Vagina (tissue), 2 donors: Measurements from ENCODE around the gene EGFR. TPM values are rescaled to one million over a fixed set of nuclear protein-coding genes. Genes with fewer than 3 reads are reported as not detected.

Experiments used
- DNase-seq, 2 donors: peaks; one replicate each; pipeline ENCODE4 v3.0.0-alpha.2; 2017; ENCODE audit errors: extremely low spot score in 2 of 2
- H3K27ac ChIP-seq: fragments of 200-600 bp; sonication (generic); one replicate; pipeline ENCODE4 v1.5.1; 2019
- H3K27me3 ChIP-seq: fragments of 200-600 bp; sonication (generic); one replicate; pipeline ENCODE4 v1.5.1; 2019
- H3K36me3 ChIP-seq, 2 donors: fragments of 200-600 bp; sonication (generic); one replicate each; pipeline ENCODE4 v1.5.1; 2017 to 2019
- H3K4me1 ChIP-seq: fragments of 200-600 bp; sonication (generic); one replicate; pipeline ENCODE4 v1.5.1; 2019
- H3K4me3 ChIP-seq, 2 donors: fragments of 200-600 bp; sonication (generic); 1 replicate in 1 of 2; 2 replicates in 1 of 2; pipeline ENCODE4 v1.5.1; 2016 to 2019
- H3K9me3 ChIP-seq: fragments of 200-600 bp; sonication (generic); one replicate; pipeline ENCODE4 v1.5.1; 2019
- POLR2A ChIP-seq, 2 donors: fragments of 450-650 bp; IDR thresholded peaks; one replicate each; pipeline ENCODE4 v1.6.1; 2017; ENCODE audit warnings: antibody characterized with exemption in 2 of 2, mild to moderate bottlenecking in 2 of 2, moderate library complexity in 2 of 2
- POLR2AphosphoS5 ChIP-seq, 2 donors: sonication (generic); formaldehyde crosslinking; IDR thresholded peaks; one replicate each; pipeline ENCODE4 v1.9.0; 2017; ENCODE audit warnings: antibody characterized with exemption in 2 of 2, mild to moderate bottlenecking in 2 of 2, low read depth in 1 of 2; ENCODE audit not compliant: insufficient read depth in 1 of 2
- intact Hi-C: fragments of 100-400 bp; cut with DNase I; formaldehyde crosslinking; loops from one replicate; pipeline ENCODE4 v1.15.1; 2023
- total RNA-seq: library from RNA; depleted of rRNA; stranded (reverse); fragments of >200 nt; gene quantifications from one replicate; pipeline ENCODE4 v1.2.3, GENCODE V29; 2016
- TF ChIP-seq, protein P1 (sequence below), 3 experiments: fragments of 450-650 bp in 2 of 3; fragments of 200-600 bp in 1 of 3; sonication (generic) in 1 of 3; IDR thresholded peaks; one replicate each; pipeline ENCODE4 v1.5.1; 2017 to 2019; ENCODE audit warnings: antibody characterized with exemption in 3 of 3, mild to moderate bottlenecking in 2 of 3, moderate library complexity in 2 of 3

The EGFR gene
- total RNA-seq, 1 donor from 2014 or later, result 130 TPM

DNA sequence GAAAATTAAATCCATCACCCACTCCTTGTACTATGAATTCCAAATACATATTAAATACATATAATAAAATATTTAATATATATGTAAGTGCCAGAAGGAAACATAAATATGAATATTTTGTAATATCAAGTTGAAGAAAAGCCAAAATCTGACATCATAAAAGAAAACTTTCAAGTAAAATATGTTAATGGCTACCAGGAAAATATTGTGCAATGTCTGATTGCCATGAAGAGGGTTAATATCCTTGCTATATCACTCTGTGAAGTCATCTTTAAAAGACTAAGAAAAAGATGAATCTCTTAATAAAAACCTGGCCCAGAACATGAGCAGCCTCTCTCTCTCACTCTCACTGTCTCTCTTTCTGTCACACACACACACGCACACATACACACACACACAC is 130.2 kb downstream of the EGFR start:
- H3K9me3 ChIP-seq, result no peaks in the 10 kb centered on the region
- no peaks in the 10 kb centered on the region for H3K4me1 ChIP-seq
- peaks cover 0 to 68% of the 10 kb centered on the region in 2 donors for H3K36me3 ChIP-seq
- intact Hi-C loops, result no loop called here
- H3K27me3 ChIP-seq, result no peaks in the 10 kb centered on the region
- H3K27ac ChIP-seq, result no peak overlapping the region
- TF ChIP-seq POLR2AphosphoS5 (IDR thresholded peaks at IDR 0.05; ENCODE audit: insufficient read depth in 1 of 2, low read depth in 1 of 2) (no peak), POLR2A (IDR thresholded peaks at IDR 0.05) (no peak)
- TF ChIP-seq, protein P1, sequence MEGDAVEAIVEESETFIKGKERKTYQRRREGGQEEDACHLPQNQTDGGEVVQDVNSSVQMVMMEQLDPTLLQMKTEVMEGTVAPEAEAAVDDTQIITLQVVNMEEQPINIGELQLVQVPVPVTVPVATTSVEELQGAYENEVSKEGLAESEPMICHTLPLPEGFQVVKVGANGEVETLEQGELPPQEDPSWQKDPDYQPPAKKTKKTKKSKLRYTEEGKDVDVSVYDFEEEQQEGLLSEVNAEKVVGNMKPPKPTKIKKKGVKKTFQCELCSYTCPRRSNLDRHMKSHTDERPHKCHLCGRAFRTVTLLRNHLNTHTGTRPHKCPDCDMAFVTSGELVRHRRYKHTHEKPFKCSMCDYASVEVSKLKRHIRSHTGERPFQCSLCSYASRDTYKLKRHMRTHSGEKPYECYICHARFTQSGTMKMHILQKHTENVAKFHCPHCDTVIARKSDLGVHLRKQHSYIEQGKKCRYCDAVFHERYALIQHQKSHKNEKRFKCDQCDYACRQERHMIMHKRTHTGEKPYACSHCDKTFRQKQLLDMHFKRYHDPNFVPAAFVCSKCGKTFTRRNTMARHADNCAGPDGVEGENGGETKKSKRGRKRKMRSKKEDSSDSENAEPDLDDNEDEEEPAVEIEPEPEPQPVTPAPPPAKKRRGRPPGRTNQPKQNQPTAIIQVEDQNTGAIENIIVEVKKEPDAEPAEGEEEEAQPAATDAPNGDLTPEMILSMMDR (IDR thresholded peaks at IDR 0.05), result no peak
- no peak for DNase-seq
- no peak overlapping the region for H3K4me3 ChIP-seq

DNA sequence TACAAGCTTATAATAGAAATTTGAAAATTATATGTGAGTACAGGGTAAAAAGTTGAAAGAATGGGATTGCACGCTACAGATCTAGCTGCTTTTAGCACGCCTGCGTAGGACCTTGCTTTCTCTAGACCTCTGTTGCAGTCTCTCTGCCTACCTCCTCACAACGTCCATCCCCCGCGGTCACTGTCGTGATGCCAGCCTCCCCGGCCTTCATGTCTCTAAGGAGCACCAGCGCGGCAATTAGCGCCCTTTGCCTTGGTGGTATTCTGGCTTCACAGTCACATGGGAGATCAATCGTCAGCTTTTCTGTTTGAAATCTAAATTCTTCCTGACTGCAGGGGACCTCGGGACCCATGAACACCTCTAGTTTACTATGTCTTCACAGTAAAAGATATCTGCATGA is 131.3 kb downstream of the EGFR start:
- intact Hi-C loops, result no loop called here
- H3K4me3 ChIP-seq, result no peak overlapping the region
- H3K9me3 ChIP-seq, result no peaks in the 10 kb centered on the region
- TF ChIP-seq POLR2AphosphoS5 (IDR thresholded peaks at IDR 0.05; ENCODE audit: insufficient read depth in 1 of 2, low read depth in 1 of 2) (no peak), POLR2A (IDR thresholded peaks at IDR 0.05) (no peak)
- TF ChIP-seq, protein P1 (IDR thresholded peaks at IDR 0.05), result no peak
- peaks cover 0 to 75% of the 10 kb centered on the region in 2 donors for H3K36me3 ChIP-seq
- H3K4me1 ChIP-seq, result no peaks in the 10 kb centered on the region
- no peaks in the 10 kb centered on the region for H3K27me3 ChIP-seq
- H3K27ac ChIP-seq, result no peak overlapping the region
- DNase-seq, result no peak

DNA sequence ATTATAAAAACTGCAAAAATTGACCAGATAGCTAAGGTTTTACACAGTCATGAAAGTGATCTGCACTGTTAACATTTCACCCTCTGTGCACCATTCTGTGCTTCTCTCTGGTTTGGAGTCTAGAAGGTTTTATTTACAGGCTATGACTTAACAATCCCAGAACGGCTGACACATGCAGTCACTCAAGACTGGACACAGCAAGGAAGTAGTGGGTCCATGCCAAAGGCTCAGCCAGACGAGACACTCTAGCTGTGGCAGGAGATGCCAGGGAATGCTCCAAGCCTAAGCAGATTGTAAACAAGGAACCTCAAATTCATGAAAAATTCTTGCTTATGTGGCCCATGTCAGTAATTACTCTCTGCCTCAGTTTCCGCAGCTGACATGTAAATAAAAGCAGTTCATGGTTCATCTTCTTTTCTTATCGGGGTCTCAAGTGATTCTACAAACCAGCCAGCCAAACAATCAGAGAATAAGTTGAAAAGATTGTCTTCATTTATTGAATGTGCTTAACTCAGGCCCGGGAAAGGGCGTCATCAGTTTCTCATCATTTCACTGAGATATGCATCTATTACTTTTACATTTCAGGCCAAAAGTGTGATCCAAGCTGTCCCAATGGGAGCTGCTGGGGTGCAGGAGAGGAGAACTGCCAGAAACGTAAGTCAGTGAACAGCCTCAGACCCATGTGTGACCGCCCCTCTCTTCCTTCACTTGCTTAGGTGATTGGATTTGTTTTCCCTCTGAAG is 132.1 kb downstream of the EGFR start:
- Histone ChIP-seq H3K27ac (no peak overlapping the region), H3K4me3 (no peak overlapping the region), H3K9me3 (no peaks in the 10 kb centered on the region), H3K36me3 (peaks cover 0 to 75% of the 10 kb centered on the region in 2 donors), H3K27me3 (no peaks in the 10 kb centered on the region), H3K4me1 (no peaks in the 10 kb centered on the region)
- intact Hi-C loops, result no loop called here
- no peak for TF ChIP-seq POLR2A (IDR thresholded peaks at IDR 0.05)
- TF ChIP-seq, protein P1 (IDR thresholded peaks at IDR 0.05), result no peak
- no peak for TF ChIP-seq POLR2AphosphoS5 (IDR thresholded peaks at IDR 0.05; ENCODE audit: insufficient read depth in 1 of 2, low read depth in 1 of 2)
- no peak for DNase-seq

DNA sequence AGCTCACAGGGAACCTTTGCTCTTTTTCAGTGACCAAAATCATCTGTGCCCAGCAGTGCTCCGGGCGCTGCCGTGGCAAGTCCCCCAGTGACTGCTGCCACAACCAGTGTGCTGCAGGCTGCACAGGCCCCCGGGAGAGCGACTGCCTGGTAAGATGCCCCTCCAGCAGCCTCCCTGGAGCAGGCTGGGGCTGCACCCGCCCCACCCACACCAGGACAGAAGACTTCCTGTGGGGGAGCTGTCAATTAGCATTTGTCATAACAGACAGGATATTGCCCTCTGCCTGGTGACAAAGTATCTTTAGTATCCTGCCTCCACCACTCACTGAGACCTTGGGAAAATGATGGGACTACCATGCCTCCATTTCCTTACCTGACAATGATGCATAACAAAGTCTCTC is 133.7 kb downstream of the EGFR start:
- Histone ChIP-seq H3K27ac (no peak overlapping the region), H3K4me1 (no peaks in the 10 kb centered on the region), H3K4me3 (no peak overlapping the region), H3K36me3 (peaks cover 0 to 79% of the 10 kb centered on the region in 2 donors), H3K9me3 (no peaks in the 10 kb centered on the region), H3K27me3 (no peaks in the 10 kb centered on the region)
- no peak for DNase-seq
- intact Hi-C loops, result no loop called here
- TF ChIP-seq, protein P1 (IDR thresholded peaks at IDR 0.05), result no peak
- TF ChIP-seq POLR2A (IDR thresholded peaks at IDR 0.05), result no peak

DNA sequence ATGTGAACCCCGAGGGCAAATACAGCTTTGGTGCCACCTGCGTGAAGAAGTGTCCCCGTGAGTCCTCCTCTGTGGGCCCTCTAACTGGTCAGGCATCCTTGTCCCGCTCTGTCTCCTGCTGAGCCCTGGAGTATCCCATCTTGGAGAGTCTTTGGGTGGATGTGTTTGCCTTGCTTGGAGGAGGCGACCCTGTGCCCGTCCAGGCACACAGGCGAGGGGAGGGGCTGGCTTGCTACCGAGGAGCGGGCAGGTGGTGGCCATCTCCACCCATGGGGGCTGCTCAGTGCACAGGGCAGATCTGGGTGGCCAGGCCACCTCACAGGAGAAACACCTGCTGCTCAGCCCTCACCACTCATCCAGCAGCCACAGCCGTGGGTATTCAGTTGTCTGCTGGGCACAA is 135.3 kb downstream of the EGFR start:
- H3K4me3 ChIP-seq, result no peak overlapping the region
- H3K4me1 ChIP-seq, result no peaks in the 10 kb centered on the region
- DNase-seq, result no peak
- TF ChIP-seq POLR2A (IDR thresholded peaks at IDR 0.05) (no peak), POLR2AphosphoS5 (IDR thresholded peaks at IDR 0.05; ENCODE audit: insufficient read depth in 1 of 2, low read depth in 1 of 2) (no peak)
- TF ChIP-seq, protein P1 (IDR thresholded peaks at IDR 0.05), result no peak
- H3K36me3 ChIP-seq, result peaks cover 0 to 87% of the 10 kb centered on the region in 2 donors
- no peaks in the 10 kb centered on the region for H3K27me3 ChIP-seq
- H3K27ac ChIP-seq, result no peak overlapping the region
- no peaks in the 10 kb centered on the region for H3K9me3 ChIP-seq
- intact Hi-C loops, result no loop called here
